GM12874 (cell line): Measurements from ENCODE around the gene DHX29.

Source experiments
- CTCF ChIP-seq: IDR thresholded peaks from 2 replicates; pipeline ENCODE4 v1.5.1; 2011; ENCODE audit warnings: low read depth, mild to moderate bottlenecking, control low read depth, low read length, moderate library complexity; ENCODE audit not compliant: insufficient read depth

DHX29 gene

DNA sequence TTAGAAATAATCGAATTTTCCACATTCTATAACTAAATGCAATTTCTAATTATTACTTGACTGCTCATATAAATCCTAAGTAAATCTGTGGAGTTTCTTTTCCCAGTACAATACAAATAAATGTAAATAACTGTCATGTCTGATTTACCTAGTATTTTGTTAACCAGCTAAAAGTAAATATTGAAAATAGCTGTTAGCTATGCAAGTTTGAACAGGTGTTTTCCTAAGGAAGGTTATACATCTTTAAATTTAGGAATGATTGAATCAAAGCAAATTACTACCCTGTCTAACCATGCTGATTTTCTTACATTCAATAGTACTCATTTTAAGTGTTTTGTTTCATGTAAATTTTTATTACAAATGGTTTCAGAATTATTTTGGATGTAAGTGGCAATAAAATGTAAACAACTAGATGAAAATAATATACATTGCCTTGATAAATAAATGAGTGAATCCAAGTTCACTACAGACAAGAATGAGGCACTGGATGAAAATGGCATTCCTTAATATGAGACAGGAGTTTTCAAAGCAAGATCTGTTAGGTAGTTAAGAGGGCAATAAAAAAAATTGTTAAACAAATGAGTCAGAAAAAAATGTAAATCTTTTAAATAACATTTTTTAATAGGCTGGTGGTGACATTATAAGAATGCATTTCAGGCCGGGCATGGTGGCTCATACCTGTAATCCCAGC lies 96.2 kb downstream of the DHX29 start:
- no peak for TF ChIP-seq CTCF
